CD4-positive, alpha-beta T cell treated with Interleukin-12 subunit alpha and Interleukin-12 subunit beta, for 1 hour (primary cell): ENCODE data around the gene CRYBB1.

ENCODE experiments used
- DNase-seq: peaks from one replicate; pipeline ENCODE4 v3.0.0-alpha.2; 2020

CRYBB1 gene

GRCh38 chr22:26617271-26618199 is at the start of gene CRYBB1:
CRYBB1 (minus strand) TSS chr22:26618027; CDS start chr22:26616319, 1,708 bp downstream.
- DNase-seq = no peak

- DNase-seq = no peak
Observed at GRCh38 chr22:26667140-26667539, 49.3 kb upstream of the CRYBB1 start.

GRCh38 chr22:26665813-26666231 is 48.0 kb upstream of the CRYBB1 start:
- DNase-seq = no peak

- DNase-seq = no peak
Observed at GRCh38 chr22:26663374-26663923, 45.6 kb upstream of the CRYBB1 start.

GRCh38 chr22:26662160-26662559 is 44.3 kb upstream of the CRYBB1 start:
- DNase-seq = no peak

- DNase-seq = no peak
Observed at GRCh38 chr22:26660961-26661578, 43.2 kb upstream of the CRYBB1 start.

GRCh38 chr22:26660356-26660755 is 42.5 kb upstream of the CRYBB1 start:
- no peak for DNase-seq

GRCh38 chr22:26658671-26659478 is 41.0 kb upstream of the CRYBB1 start:
- peak; percentile 66 for DNase-seq

GRCh38 chr22:26658161-26658560 is 40.3 kb upstream of the CRYBB1 start:
- DNase-seq = no peak

GRCh38 chr22:26656891-26657851 is 39.3 kb upstream of the CRYBB1 start, which contains the start of gene MIAT:
MIAT (plus strand) TSS chr22:26657588.
- DNase-seq = peak; percentile 74

- no peak for DNase-seq
Observed at GRCh38 chr22:26651815-26652214, 34.0 kb upstream of the CRYBB1 start.

GRCh38 chr22:26650722-26651421 is 33.0 kb upstream of the CRYBB1 start:
- DNase-seq = no peak

- DNase-seq = no peak
Observed at GRCh38 chr22:26648528-26649388, 30.9 kb upstream of the CRYBB1 start.

- peak; percentile 52 for DNase-seq
Observed at GRCh38 chr22:26648011-26648497, 30.2 kb upstream of the CRYBB1 start.

GRCh38 chr22:26646158-26646557 is 28.3 kb upstream of the CRYBB1 start:
- DNase-seq = no peak

- DNase-seq = peak; percentile 39
Observed at GRCh38 chr22:26643418-26644100, 25.7 kb upstream of the CRYBB1 start.

- peak; percentile 81 for DNase-seq
Observed at GRCh38 chr22:26642465-26643417, 24.9 kb upstream of the CRYBB1 start.

- no peak for DNase-seq
Observed at GRCh38 chr22:26636296-26636695, 18.5 kb upstream of the CRYBB1 start.
